BLaER1 (cell line): ENCODE measurements around the gene PRKG1.
"Not testable (repeated sequence)": the region's sequence is repeated elsewhere in the genome, so short reads cannot be mapped to it uniquely, and the experiment has no call there.

Source experiments
- H3K27ac ChIP-seq: shearing (Covaris generic); formaldehyde crosslinking; 2 replicates; pipeline ENCODE4 v1.8.1; 2022
- H3K27me3 ChIP-seq: shearing (Covaris generic); formaldehyde crosslinking; 2 replicates; pipeline ENCODE4 v1.8.1; 2022
- H3K36me3 ChIP-seq: shearing (Covaris generic); formaldehyde crosslinking; 2 replicates; pipeline ENCODE4 v1.8.1; 2022
- H3K4me1 ChIP-seq: shearing (Covaris generic); formaldehyde crosslinking; 2 replicates; pipeline ENCODE4 v1.8.1; 2022
- H3K4me2 ChIP-seq: shearing (Covaris generic); formaldehyde crosslinking; 2 replicates; pipeline ENCODE4 v1.8.1; 2022
- H3K4me3 ChIP-seq: shearing (Covaris generic); formaldehyde crosslinking; 2 replicates; pipeline ENCODE4 v1.8.1; 2022
- H3K9ac ChIP-seq: shearing (Covaris generic); formaldehyde crosslinking; 2 replicates; pipeline ENCODE4 v1.8.1; 2022
- H3K9me3 ChIP-seq: shearing (Covaris generic); formaldehyde crosslinking; 2 replicates; pipeline ENCODE4 v1.8.1; 2022
- H4K20me1 ChIP-seq: shearing (Covaris generic); formaldehyde crosslinking; 2 replicates; pipeline ENCODE4 v1.8.1; 2022
- Cebpa-rat ChIP-seq: shearing (Covaris generic); IDR thresholded peaks from 2 replicates; pipeline ENCODE4 v1.8.1; 2022

The PRKG1 gene

GRCh38 chr10:51188866-51189265 is 114.6 kb downstream of the PRKG1 start:
- H3K4me3 ChIP-seq = no peak overlapping the region
- H3K36me3 ChIP-seq = no peaks in the 10 kb centered on the region
- H3K9me3 ChIP-seq = no peaks in the 10 kb centered on the region
- no peak for TF ChIP-seq Cebpa-rat
- H3K4me2 ChIP-seq = no peak overlapping the region
- H3K9ac ChIP-seq = no peak overlapping the region
- H3K27ac ChIP-seq = no peak overlapping the region
- H3K27me3 ChIP-seq = no peaks in the 10 kb centered on the region
- H4K20me1 ChIP-seq = no peaks in the 10 kb centered on the region
- no peaks in the 10 kb centered on the region for H3K4me1 ChIP-seq

GRCh38 chr10:51196508-51197175 is 122.4 kb downstream of the PRKG1 start:
- Histone ChIP-seq H3K4me3 (no peak overlapping the region), H3K9ac (no peak overlapping the region), H3K36me3 (no peaks in the 10 kb centered on the region), H4K20me1 (no peaks in the 10 kb centered on the region), H3K27me3 (no peaks in the 10 kb centered on the region), H3K9me3 (no peaks in the 10 kb centered on the region), H3K4me1 (no peaks in the 10 kb centered on the region), H3K27ac (no peak overlapping the region), H3K4me2 (no peak overlapping the region)
- TF ChIP-seq Cebpa-rat = no peak

- no peak for TF ChIP-seq Cebpa-rat
- Histone ChIP-seq H4K20me1 (no peaks in the 10 kb centered on the region), H3K27me3 (no peaks in the 10 kb centered on the region), H3K9me3 (no peaks in the 10 kb centered on the region), H3K4me1 (no peaks in the 10 kb centered on the region), H3K4me3 (no peak overlapping the region), H3K36me3 (no peaks in the 10 kb centered on the region), H3K9ac (no peak overlapping the region), H3K27ac (no peak overlapping the region), H3K4me2 (no peak overlapping the region)
Observed at GRCh38 chr10:51198170-51198569, 123.9 kb downstream of the PRKG1 start.

- Histone ChIP-seq H4K20me1 (no peaks in the 10 kb centered on the region), H3K4me2 (no peak overlapping the region), H3K27me3 (no peaks in the 10 kb centered on the region), H3K9ac (no peak overlapping the region), H3K4me3 (no peak overlapping the region), H3K4me1 (0 out of 2 replicates have a peak, but pooled peaks cover 5% of the 10 kb centered on the region), H3K27ac (no peak overlapping the region), H3K36me3 (no peaks in the 10 kb centered on the region), H3K9me3 (no peaks in the 10 kb centered on the region)
- TF ChIP-seq Cebpa-rat = no peak
Observed at GRCh38 chr10:51201947-51202346, 127.7 kb downstream of the PRKG1 start.

- H3K9me3 ChIP-seq = no peaks in the 10 kb centered on the region
- H3K36me3 ChIP-seq = no peaks in the 10 kb centered on the region
- no peak overlapping the region for H3K9ac ChIP-seq
- no peak overlapping the region for H3K4me2 ChIP-seq
- no peaks in the 10 kb centered on the region for H3K27me3 ChIP-seq
- no peak overlapping the region for H3K4me3 ChIP-seq
- TF ChIP-seq Cebpa-rat = no peak
- H4K20me1 ChIP-seq = no peaks in the 10 kb centered on the region
- H3K4me1 ChIP-seq = 0 out of 2 replicates have a peak, but pooled peaks cover 5% of the 10 kb centered on the region
- no peak overlapping the region for H3K27ac ChIP-seq
Observed at GRCh38 chr10:51203359-51203758, 129.1 kb downstream of the PRKG1 start.

- Histone ChIP-seq H3K36me3 (no peaks in the 10 kb centered on the region), H3K4me1 (0 out of 2 replicates have a peak, but pooled peaks cover 5% of the 10 kb centered on the region), H3K4me3 (no peak overlapping the region), H3K27ac (no peak overlapping the region), H3K9me3 (no peaks in the 10 kb centered on the region), H3K9ac (no peak overlapping the region), H3K27me3 (no peaks in the 10 kb centered on the region), H3K4me2 (no peak overlapping the region), H4K20me1 (no peaks in the 10 kb centered on the region)
- TF ChIP-seq Cebpa-rat = no peak
Observed at GRCh38 chr10:51204066-51204465, 129.8 kb downstream of the PRKG1 start.

GRCh38 chr10:51204701-51205100 is 130.4 kb downstream of the PRKG1 start:
- no peak for TF ChIP-seq Cebpa-rat
- no peaks in the 10 kb centered on the region for H3K9me3 ChIP-seq

GRCh38 chr10:51206500-51206899 is 132.2 kb downstream of the PRKG1 start:
- no peaks in the 10 kb centered on the region for H4K20me1 ChIP-seq
- H3K4me3 ChIP-seq = no peak overlapping the region
- no peak for TF ChIP-seq Cebpa-rat
- H3K9ac ChIP-seq = no peak overlapping the region
- H3K36me3 ChIP-seq = no peaks in the 10 kb centered on the region
- no peaks in the 10 kb centered on the region for H3K27me3 ChIP-seq
- H3K9me3 ChIP-seq = no peaks in the 10 kb centered on the region
- H3K4me2 ChIP-seq = no peak overlapping the region
- no peak overlapping the region for H3K27ac ChIP-seq
- 0 out of 2 replicates have a peak, but pooled peaks cover 5% of the 10 kb centered on the region for H3K4me1 ChIP-seq

More at GRCh38 chr10:51204701-51205100, 130.4 kb downstream of the PRKG1 start:
- H3K4me1 ChIP-seq = 0 out of 2 replicates have a peak, but pooled peaks cover 5% of the 10 kb centered on the region
- no peaks in the 10 kb centered on the region for H3K36me3 ChIP-seq
- no peak overlapping the region for H3K4me3 ChIP-seq
- no peaks in the 10 kb centered on the region for H4K20me1 ChIP-seq
- H3K9ac ChIP-seq = no peak overlapping the region
- H3K27me3 ChIP-seq = no peaks in the 10 kb centered on the region
- H3K4me2 ChIP-seq = no peak overlapping the region
- no peak overlapping the region for H3K27ac ChIP-seq

GRCh38 chr10:51212937-51213336 is 138.7 kb downstream of the PRKG1 start:
- not testable (repeated sequence) for H3K27me3 ChIP-seq, H3K4me2 ChIP-seq, H3K9me3 ChIP-seq, H3K9ac ChIP-seq, H3K4me1 ChIP-seq, H4K20me1 ChIP-seq, H3K4me3 ChIP-seq, H3K27ac ChIP-seq, H3K36me3 ChIP-seq

- no peaks in the 10 kb centered on the region for H3K27me3 ChIP-seq
- no peak overlapping the region for H3K27ac ChIP-seq
- TF ChIP-seq Cebpa-rat = no peak
- no peaks in the 10 kb centered on the region for H3K9me3 ChIP-seq
- H3K4me3 ChIP-seq = no peak overlapping the region
- H3K36me3 ChIP-seq = no peaks in the 10 kb centered on the region
- no peaks in the 10 kb centered on the region for H3K4me1 ChIP-seq
- no peak overlapping the region for H3K4me2 ChIP-seq
- no peak overlapping the region for H3K9ac ChIP-seq
- H4K20me1 ChIP-seq = no peaks in the 10 kb centered on the region
Observed at GRCh38 chr10:51214207-51215196, 140.2 kb downstream of the PRKG1 start.
